NCI-H1694 treated with DMSO at 0.1 percent for 48 hours (cell line): ENCODE results near the gene DNAJC15.
"Not testable (repeated sequence)": the region's sequence is repeated elsewhere in the genome, so short reads cannot be mapped to it uniquely, and the experiment has no call there.

Source experiments
- DNase-seq: peaks from one replicate; lab custom pipeline; 2025; lab: John Stamatoyannopoulos, UW

DNAJC15 gene

GRCh38 chr13:43044720-43045301 lies 21.4 kb downstream of the DNAJC15 start:
- DNase-seq = no peak

- DNase-seq = not testable (repeated sequence)
Observed at GRCh38 chr13:43045302-43045773, 22.0 kb downstream of the DNAJC15 start.

- DNase-seq = no peak
Observed at GRCh38 chr13:43046259-43046658, 22.9 kb downstream of the DNAJC15 start.

- no peak for DNase-seq
Observed at GRCh38 chr13:43054803-43055802, 31.7 kb downstream of the DNAJC15 start.

GRCh38 chr13:43057653-43058317 lies 34.4 kb downstream of the DNAJC15 start:
- DNase-seq = no peak

DNA sequence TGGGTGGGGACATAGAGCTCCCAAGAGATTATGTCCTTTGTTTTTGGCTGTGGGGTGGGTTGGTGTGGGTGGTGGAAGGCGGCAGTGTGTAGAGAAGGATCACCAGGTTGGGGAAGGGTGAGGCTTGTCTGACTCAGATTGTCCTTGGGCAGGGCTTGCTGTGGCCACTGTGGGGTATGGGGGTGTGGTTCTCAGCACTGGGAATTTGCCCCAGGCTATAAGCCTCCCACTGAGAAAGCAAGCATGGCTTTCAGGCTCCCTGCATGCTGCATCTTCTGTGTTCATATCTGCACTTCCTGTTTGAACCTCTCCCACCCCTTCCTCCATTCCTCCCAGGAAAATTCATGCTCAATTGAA lies 34.9 kb downstream of the DNAJC15 start:
- no peak for DNase-seq

- DNase-seq = no peak
Observed at GRCh38 chr13:43058831-43059230, 35.4 kb downstream of the DNAJC15 start.

GRCh38 chr13:43059779-43060178 lies 36.4 kb downstream of the DNAJC15 start:
- DNase-seq = not testable (repeated sequence)

GRCh38 chr13:43060806-43061205 lies 37.4 kb downstream of the DNAJC15 start:
- not testable (repeated sequence) for DNase-seq

DNA sequence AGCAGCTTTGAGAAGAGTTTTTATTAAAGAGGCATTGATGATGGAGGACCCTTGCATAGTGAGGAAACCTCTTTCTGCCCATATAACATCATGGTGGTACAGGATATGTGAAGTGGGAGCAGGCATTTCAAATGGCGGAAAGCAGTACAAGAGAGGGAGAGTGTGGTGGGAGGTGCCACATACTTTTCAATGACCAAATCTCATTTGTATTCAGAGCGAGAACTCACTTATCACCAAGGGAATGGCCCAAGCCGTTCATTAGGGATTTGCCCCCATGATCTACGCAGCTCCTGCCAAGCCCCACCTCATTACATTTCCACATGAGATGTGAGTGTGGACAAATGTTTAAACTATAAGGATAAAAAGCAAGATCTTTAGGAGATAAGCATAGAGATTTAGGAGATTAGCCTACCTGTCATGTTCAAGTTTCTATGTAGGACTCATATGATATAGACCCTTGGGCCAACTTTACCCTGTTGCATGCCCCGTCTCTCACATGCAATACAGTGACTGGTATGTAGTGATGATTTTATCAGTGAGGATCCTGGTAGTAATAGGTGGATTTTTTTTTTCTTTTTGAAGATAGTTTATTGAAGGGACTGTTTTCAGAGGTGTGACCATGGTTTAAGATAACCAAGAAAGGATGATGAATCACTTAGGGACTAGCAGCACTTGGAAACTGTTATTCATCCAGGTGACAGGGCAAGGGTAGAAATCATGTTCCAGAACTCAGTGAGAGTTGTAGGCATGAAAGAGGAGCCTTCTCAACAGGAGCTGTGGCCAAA lies 38.3 kb downstream of the DNAJC15 start:
- no peak for DNase-seq

GRCh38 chr13:43071824-43072223 lies 48.4 kb downstream of the DNAJC15 start:
- DNase-seq = no peak

DNA sequence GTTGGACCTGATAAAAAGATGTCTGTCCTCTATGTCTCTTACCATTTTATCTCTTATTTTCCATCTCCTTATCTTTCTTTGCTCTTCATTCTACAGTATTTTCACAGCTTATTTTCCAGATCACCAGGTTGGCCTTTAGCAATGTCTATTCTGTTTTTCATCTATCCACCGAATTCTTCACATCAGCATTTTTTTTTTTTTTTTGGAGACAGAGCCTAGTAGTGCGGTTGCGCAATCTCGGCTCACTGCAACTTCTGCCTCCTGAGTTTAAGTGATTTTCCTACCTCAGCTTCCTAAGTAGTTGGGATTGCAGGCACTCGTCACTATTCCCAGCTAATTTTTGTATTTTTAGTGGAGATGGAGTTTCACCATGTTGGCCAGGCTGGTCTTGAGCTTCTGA lies 49.0 kb downstream of the DNAJC15 start:
- DNase-seq = no peak

DNA sequence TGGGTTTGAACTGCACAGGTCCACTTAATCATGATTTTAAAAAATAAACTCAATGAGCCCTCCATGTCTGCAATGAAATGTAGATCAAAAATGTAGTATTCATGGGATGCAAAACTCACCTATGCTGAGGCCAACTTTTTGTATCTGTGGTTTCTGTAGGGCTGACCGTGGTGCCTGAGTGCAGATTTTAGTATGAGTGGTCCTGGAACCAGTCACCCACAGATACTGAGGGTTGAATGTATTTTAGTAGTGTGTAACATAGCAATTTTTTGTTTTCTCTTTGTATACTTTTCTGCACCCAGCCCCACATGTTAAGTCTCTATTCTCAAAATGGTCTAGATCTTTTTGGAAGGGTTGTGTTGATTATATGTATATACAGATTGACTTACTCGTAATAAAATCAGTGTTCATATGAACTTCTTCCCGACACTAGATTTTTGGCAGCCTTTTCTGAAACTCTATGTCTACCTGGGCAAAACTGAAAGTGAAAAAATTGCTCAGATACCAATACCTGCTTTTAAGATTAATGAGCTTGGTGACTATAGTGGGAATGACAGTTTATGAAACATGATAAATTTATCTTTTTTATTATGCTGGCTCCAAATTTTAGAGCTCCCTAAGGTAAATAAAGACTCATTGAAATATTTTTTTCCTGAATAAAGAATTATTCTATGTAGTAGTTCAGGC lies 51.6 kb downstream of the DNAJC15 start:
- no peak for DNase-seq

DNA sequence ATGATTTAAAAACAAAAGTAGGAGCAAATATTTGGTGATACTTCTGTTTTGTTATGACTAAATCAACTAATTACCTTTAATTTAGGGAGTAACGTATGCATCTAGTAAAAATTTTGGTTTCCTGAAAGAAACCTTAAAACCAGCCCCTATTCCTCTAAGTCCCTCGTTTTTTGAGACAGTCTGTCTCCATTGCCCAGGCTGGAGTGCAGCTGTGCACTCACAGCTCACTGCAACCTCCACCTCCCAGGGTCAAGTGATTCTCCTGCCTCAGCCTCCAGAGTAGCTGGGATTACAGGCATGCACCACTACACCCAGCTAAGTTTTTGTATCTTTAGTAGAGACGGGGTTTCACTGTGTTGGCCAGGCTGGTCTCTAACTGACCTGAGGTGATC lies 52.1 kb downstream of the DNAJC15 start:
- not testable (repeated sequence) for DNase-seq

- DNase-seq = no peak
Observed at GRCh38 chr13:43077046-43077445, 53.7 kb downstream of the DNAJC15 start.

GRCh38 chr13:43077461-43077860 lies 54.1 kb downstream of the DNAJC15 start:
- DNase-seq = no peak

GRCh38 chr13:43077906-43078305 lies 54.5 kb downstream of the DNAJC15 start:
- DNase-seq = no peak

DNA sequence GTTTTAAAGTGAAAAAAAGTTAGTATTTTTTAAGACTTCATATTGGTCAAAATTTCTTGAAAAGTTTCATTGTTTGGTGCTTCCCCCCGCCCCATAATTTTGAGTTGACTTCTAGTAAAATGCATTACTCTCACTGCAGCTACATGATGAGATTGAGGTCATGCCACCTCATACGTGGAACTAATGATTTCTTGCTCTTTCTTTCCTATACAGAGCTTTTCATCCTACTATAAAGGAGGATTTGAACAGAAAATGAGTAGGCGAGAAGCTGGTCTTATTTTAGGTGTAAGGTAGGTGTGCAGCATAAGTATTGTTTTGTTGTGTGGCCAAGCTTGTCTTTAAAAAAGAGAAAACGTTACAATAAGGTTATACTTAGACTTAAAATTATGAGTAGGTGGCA lies 55.0 kb downstream of the DNAJC15 start:
- DNase-seq = no peak

- no peak for DNase-seq
Observed at GRCh38 chr13:43079392-43079931, 56.1 kb downstream of the DNAJC15 start.

DNA sequence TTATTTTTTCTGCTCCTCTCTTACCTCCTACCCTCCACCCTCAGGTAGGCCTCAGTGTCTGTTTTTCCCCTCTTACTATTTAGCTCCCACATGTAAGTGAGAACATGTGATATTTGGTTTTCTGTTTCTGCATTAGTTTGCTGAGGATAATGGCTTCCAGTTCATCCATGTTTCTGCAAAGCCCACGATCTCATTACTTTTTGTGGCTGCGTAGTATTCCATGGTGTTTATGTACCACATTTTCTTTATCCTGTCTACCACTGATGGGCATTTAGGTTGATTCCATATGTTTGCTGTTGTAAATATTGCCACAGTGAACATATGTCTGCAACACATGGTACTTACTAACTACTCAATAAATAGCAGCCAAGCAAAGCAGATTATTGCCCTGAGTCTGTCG lies 56.8 kb downstream of the DNAJC15 start:
- no peak for DNase-seq

DNA sequence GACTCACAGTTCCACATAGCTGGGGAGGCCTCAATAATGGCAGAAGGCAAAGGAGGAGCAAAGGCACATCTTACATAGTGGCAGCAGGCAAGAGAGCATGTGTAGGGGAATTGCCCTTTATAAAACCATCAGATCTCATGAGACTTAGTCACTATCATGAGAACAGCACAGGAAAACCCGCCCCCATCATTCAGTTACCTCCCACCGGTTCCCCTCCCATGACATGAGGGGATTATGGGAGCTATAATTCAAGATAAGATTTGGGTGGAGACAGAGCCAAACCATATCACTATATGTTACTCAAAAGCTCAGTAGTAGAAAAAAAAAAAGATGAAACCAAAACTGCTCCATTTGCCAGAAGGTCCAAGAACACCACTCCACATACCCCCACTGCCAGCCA lies 58.5 kb downstream of the DNAJC15 start:
- DNase-seq = no peak
